Measurements from ENCODE around the gene TRA2A.

GRCh38 chr7:23531050-23531793 lies 559 bp downstream of the TRA2A start:
- TF ChIP-seq, protein P1, sequence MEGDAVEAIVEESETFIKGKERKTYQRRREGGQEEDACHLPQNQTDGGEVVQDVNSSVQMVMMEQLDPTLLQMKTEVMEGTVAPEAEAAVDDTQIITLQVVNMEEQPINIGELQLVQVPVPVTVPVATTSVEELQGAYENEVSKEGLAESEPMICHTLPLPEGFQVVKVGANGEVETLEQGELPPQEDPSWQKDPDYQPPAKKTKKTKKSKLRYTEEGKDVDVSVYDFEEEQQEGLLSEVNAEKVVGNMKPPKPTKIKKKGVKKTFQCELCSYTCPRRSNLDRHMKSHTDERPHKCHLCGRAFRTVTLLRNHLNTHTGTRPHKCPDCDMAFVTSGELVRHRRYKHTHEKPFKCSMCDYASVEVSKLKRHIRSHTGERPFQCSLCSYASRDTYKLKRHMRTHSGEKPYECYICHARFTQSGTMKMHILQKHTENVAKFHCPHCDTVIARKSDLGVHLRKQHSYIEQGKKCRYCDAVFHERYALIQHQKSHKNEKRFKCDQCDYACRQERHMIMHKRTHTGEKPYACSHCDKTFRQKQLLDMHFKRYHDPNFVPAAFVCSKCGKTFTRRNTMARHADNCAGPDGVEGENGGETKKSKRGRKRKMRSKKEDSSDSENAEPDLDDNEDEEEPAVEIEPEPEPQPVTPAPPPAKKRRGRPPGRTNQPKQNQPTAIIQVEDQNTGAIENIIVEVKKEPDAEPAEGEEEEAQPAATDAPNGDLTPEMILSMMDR (IDR thresholded peaks at IDR 0.05; ENCODE audit: low read depth, low read length, poor library complexity, severe bottlenecking), result no peak
- TF ChIP-seq EZH2phosphoT487 (IDR thresholded peaks at IDR 0.05; ENCODE audit: borderline replicate concordance, low read length), result no peak
